Activated CD4-positive, alpha-beta T cell treated with anti-CD3 and anti-CD28 coated beads, Interleukin-2, amount 10 ng/mL, durations not matched to agents 7 days and 5 days (primary cell): ENCODE results near the gene NCS1. TPM values are rescaled to one million over a fixed set of nuclear protein-coding genes. Genes with fewer than 3 reads are reported as not detected.
A peak's percentile ranks its signal among the peaks of the same experiment; 100 is the strongest.

Experiments used
- CTCF ChIA-PET: fragments of 350-600 bp; sonication (Branson Sonifier 250); formaldehyde crosslinking; loops from one replicate; lab custom pipeline; 2021; ENCODE audit warnings: antibody characterized with exemption; lab: Charles Lee
- POLR2A ChIA-PET: fragments of 350-600 bp; sonication (Branson Sonifier 250); formaldehyde crosslinking; loops from one replicate; lab custom pipeline; 2021; ENCODE audit warnings: antibody characterized with exemption; lab: Charles Lee
- DNase-seq: peaks from one replicate; pipeline ENCODE4 v3.0.0-alpha.2; 2020
- H3K27ac Mint-ChIP-seq: one replicate; pipeline ENCODE4 v1.8.0; 2021; ENCODE audit warnings: mild to moderate bottlenecking, moderate library complexity, mixed read lengths
- H3K27me3 Mint-ChIP-seq: one replicate; pipeline ENCODE4 v1.8.0; 2021; ENCODE audit warnings: mixed read lengths
- H3K36me3 Mint-ChIP-seq: one replicate; pipeline ENCODE4 v1.8.0; 2021; ENCODE audit warnings: low read depth, mixed read lengths
- H3K4me1 Mint-ChIP-seq: one replicate; pipeline ENCODE4 v1.8.0; 2021; ENCODE audit warnings: mixed read lengths
- H3K4me3 Mint-ChIP-seq: one replicate; pipeline ENCODE4 v1.8.0; 2021; ENCODE audit warnings: mild to moderate bottlenecking, moderate library complexity, mixed read lengths
- H3K9me3 Mint-ChIP-seq: one replicate; pipeline ENCODE4 v1.8.0; 2021; ENCODE audit warnings: mixed read lengths
- total RNA-seq, 2 experiments: library from RNA; stranded (reverse); gene quantifications; one replicate each; pipeline ENCODE4 v1.2.3, GENCODE V29; 2021

NCS1 gene
- total RNA-seq, 2 experiments from 2014 or later, result 1.0 to 1.2 TPM

DNA sequence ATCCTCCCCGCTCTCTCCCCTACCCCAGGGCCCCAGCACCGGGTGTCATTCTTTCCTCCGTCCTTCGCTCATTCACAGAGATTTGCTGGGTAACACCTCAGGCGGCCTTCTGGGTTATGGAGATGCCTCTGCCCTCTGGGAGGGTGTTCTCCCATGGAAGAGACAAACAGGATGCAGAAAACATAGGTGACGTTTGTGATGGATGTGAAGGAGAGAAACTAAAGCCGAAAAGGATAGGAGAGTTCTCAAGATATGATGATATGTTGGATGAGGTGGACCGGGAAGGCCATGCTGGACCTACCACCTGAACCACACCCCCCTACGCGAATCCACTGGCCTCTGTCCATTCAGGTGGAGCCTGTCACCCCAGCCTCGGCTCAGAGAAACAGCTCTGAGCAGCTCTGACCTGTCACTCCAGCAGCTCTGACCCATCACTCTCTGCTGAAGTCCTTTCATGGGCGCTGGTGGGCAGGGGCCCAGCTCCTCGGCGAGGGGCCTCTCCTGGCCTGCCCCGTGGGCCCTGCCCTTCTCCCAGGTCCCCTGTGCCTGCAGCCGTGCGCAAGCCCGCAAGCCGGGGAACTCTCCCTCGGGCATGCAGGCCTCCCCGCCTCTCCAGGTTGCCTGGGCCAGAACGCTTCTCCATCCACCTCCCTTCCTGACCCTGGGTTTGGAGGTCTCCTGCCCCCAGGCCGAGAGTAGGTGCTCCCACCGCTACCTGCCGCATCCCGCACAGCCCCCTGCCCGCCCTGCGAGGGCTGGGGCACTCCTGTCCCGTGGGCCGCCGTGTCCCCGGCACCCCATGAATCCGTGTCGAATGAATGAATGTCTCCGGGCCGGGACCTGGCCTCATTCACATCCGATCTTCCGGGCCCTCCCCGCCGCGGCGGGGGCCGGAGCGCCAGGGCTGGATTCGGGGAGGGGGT, 717 bp upstream of the NCS1 start:
- H3K36me3 Mint-ChIP-seq, result no peaks in the 10 kb centered on the region
- H3K27ac Mint-ChIP-seq, result peak overlapping the region; percentile 66
- ChIA-PET POLR2A (no interaction called here), CTCF (no interaction called here)
- H3K4me1 Mint-ChIP-seq, result peaks cover 14% of the 10 kb centered on the region
- peaks cover 31% of the 10 kb centered on the region for H3K27me3 Mint-ChIP-seq
- peak overlapping the region; percentile 52 for H3K4me3 Mint-ChIP-seq
- DNase-seq, result no peak
- H3K9me3 Mint-ChIP-seq, result no peaks in the 10 kb centered on the region

DNA sequence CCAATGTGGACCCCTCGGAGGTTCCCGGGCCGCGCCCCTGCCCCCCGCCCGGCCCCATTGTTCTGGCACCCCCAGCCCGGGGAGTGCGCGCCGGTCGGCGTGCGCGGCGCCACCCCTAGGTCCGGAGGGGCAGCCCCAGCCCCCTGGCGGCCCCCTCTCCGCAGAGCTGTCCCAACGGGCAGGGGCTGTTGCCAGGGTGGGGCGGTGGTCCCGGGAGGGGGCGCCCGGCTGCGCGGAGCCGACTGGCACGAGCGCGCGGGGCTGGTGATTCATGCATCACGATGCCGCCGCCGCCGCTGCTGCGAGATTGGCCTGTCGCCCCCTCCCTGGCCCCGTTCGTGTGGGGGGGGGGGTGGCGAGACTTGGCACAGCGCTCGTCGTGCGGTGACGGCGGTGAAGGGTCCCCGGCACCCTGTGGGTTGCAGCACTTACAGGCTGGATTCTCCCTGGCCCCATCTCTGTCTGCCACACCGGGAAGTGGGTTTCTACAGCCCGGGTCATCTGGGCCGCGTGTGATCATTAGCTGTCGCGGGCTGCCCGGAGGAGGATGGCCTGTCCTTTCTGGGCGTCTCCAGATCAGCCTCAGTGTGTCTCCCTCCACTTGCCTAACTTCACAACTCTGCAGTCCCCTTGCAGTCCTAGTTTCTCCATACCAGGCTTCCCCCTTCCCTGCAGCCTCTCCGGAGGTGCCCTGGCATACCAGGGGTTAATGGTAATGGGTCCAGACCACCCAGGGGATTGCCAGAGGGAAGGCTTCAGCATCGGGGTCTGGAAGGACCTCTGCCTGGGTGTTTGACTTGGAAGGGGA, 858 bp downstream of the NCS1 start:
- Mint-ChIP-seq H3K9me3 (no peaks in the 10 kb centered on the region), H3K27me3 (peaks cover 31% of the 10 kb centered on the region), H3K36me3 (no peaks in the 10 kb centered on the region), H3K4me3 (peak overlapping the region; percentile 61), H3K4me1 (peaks cover 6% of the 10 kb centered on the region), H3K27ac (no peak overlapping the region)
- POLR2A ChIA-PET, result no interaction called here
- no peak for DNase-seq
- CTCF ChIA-PET, result interaction anchor here (0.7 kb wide), 2 partner anchors 16 to 69 kb away, joined by 3 to 4 read pairs; no protein-coding TSS in a partner anchor

- DNase-seq, result no peak
- H3K4me1 Mint-ChIP-seq, result peaks cover 5% of the 10 kb centered on the region
- no peak overlapping the region for H3K27ac Mint-ChIP-seq
- ChIA-PET POLR2A (no interaction called here), CTCF (interaction anchor here (0.7 to 0.9 kb wide), 2 partner anchors 11 to 17 kb away, joined by 3 to 4 read pairs; no protein-coding TSS in a partner anchor)
- H3K36me3 Mint-ChIP-seq, result no peaks in the 10 kb centered on the region
- H3K9me3 Mint-ChIP-seq, result no peaks in the 10 kb centered on the region
- no peak overlapping the region for H3K4me3 Mint-ChIP-seq
- H3K27me3 Mint-ChIP-seq, result peaks cover 31% of the 10 kb centered on the region
Observed at GRCh38 chr9:130173666-130173983, 1.4 kb downstream of the NCS1 start.

DNA sequence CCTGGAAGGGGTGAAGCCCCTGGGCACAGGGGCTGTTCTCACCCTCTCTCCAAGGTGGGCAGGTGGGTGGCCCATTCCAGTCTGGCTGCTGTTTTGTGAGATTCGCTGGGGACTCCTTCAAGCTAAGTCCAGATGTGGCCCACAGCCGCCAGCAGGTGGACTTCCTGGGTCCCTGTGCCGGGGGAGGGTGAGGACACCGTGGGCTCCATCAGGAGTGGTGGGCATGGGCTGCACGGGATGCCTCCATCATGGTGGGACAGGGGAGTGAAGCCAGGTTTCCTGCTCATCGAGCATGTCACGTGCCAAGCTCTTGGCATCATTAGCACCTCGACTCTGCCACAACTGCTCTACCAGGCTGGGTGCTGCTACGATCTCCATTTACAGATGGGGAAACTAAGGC, 1.8 kb downstream of the NCS1 start:
- peaks cover 5% of the 10 kb centered on the region for H3K4me1 Mint-ChIP-seq
- H3K27ac Mint-ChIP-seq, result no peak overlapping the region
- ChIA-PET CTCF (interaction anchor here (0.7 to 0.9 kb wide), 2 partner anchors 12 to 126 kb away, joined by 4 to 5 read pairs; no protein-coding TSS in a partner anchor), POLR2A (interaction anchor here (0.6 kb wide), 1 partner anchor 67 kb away, joined by 4 read pairs; no protein-coding TSS in a partner anchor)
- no peak for DNase-seq
- no peaks in the 10 kb centered on the region for H3K9me3 Mint-ChIP-seq
- H3K4me3 Mint-ChIP-seq, result no peak overlapping the region
- no peaks in the 10 kb centered on the region for H3K36me3 Mint-ChIP-seq
- H3K27me3 Mint-ChIP-seq, result peaks cover 31% of the 10 kb centered on the region

DNA sequence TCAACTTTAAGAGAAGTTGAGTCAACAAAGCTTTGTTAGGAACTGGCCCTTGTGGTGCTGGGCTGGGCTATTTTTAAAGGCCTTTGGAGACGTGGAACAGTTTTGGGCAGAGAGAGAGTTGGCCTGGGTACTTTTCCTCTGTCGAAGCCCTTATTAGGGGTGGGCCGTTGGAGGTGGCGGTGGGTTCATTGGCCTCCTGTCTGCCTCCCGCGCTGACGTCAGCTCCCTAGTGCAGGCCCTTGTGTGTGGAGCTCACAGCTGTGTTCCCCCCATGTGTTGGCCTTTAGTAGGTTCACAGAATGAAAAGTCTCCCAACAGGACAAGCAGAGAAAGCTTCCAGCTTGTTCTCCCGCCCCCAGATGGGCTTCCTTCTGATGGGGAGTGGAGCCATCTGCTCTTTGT, 2.7 kb downstream of the NCS1 start:
- peaks cover 5% of the 10 kb centered on the region for H3K4me1 Mint-ChIP-seq
- POLR2A ChIA-PET, result no interaction called here
- no peak overlapping the region for H3K27ac Mint-ChIP-seq
- no peak for DNase-seq
- H3K4me3 Mint-ChIP-seq, result no peak overlapping the region
- no peaks in the 10 kb centered on the region for H3K9me3 Mint-ChIP-seq
- CTCF ChIA-PET, result interaction anchor here (0.6 kb wide), 2 partner anchors 249 to 412 kb away, joined by 3 to 6 read pairs; no protein-coding TSS in a partner anchor
- peaks cover 27% of the 10 kb centered on the region for H3K27me3 Mint-ChIP-seq
- no peaks in the 10 kb centered on the region for H3K36me3 Mint-ChIP-seq

DNA sequence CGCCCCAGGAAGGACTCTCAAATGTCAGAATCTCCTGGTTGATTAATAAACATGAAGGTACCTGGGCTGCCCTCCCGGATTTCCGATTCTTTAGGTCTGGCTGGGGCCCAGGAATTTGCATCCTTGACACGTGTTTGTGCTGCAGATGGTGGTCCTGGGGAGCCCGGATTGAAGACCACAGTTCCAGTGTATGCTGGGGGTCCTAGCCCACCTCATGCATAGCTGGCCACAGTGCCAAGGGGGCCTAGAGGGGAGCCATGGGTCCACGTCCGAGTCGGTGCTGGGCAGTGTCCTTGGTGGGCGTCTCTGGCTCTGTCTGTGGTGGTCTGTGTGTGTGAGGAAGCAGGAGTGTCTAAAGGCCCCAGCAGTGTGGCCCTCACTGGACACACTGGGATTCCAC, 3.2 kb downstream of the NCS1 start:
- no peak overlapping the region for H3K27ac Mint-ChIP-seq
- ChIA-PET CTCF (interaction anchor here (0.6 kb wide), 1 partner anchor 248 kb away, joined by 3 read pairs; no protein-coding TSS in a partner anchor), POLR2A (no interaction called here)
- no peaks in the 10 kb centered on the region for H3K36me3 Mint-ChIP-seq
- H3K9me3 Mint-ChIP-seq, result no peaks in the 10 kb centered on the region
- no peak for DNase-seq
- no peak overlapping the region for H3K4me3 Mint-ChIP-seq
- peaks cover 5% of the 10 kb centered on the region for H3K4me1 Mint-ChIP-seq
- peaks cover 25% of the 10 kb centered on the region for H3K27me3 Mint-ChIP-seq

DNA sequence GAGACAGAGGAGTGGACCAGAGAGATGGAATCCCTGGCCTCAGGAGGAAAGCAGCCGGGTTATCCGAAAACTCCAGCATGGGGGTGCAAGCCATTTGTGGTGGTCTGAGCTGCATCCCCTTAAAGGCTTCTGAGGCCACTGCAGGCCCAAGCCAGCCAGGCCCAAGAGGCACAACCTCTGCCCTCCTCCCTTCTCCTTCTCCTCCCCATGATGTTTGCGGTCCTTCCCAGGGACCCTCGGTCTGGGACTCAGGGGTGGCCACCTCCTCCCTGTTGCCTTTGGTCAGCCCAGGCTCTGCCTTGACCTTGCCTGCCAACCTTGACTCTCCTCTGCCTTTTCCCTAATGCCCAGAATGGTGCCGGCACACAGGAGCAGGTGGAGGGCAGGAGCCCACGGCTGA, 4.6 kb downstream of the NCS1 start:
- Mint-ChIP-seq H3K36me3 (no peaks in the 10 kb centered on the region), H3K4me3 (no peak overlapping the region), H3K4me1 (peaks cover 2% of the 10 kb centered on the region), H3K27ac (no peak overlapping the region), H3K27me3 (peaks cover 14% of the 10 kb centered on the region), H3K9me3 (no peaks in the 10 kb centered on the region)
- DNase-seq, result no peak
- CTCF ChIA-PET, result no interaction called here
- POLR2A ChIA-PET, result interaction anchor here (0.8 kb wide), 1 partner anchor 57 kb away, joined by 3 read pairs; no protein-coding TSS in a partner anchor

DNA sequence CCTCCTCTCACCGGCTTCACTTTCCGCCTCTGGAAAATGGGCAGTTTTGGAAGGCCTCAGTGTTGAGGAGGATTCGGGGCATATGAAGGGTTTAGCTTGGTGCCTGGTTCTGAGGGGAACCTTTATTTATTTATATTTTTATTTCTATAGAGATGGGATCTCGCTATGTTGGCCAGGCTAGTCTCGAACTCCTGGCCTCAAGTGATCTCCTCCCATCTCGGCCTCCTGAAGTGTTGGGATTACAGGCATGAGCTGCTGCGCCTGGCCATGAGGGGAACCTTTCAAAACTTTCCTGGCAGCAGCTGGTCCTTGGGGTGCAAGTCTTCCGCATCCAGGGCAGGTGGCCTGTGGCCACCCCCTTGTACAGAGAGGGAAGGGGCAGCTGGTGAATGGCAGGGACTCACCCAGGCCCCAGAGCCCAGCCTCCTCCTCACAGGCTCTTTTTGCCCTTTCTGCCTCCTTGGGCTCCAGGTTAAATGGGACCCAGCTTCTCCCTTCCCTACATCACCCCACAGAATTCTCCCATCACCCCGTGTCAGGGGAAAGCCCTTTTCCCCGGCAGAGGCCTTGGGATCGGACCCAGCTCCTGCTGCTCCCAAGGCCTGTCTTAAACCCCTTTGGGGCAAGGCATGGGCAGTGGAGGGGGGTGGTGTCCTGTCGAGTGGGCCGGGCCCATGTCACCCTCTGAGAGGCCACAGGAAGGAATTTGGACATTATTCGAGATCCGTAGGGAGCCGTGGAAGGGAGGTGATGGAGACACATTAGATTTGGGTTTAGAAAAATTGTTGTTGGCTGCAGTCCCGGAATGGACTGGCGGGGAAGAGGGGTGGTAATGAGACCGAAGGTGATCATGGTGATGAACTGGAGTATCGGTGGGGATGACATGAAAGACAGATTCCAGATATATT, 5.9 kb downstream of the NCS1 start:
- ChIA-PET POLR2A (no interaction called here), CTCF (no interaction called here)
- Mint-ChIP-seq H3K36me3 (no peaks in the 10 kb centered on the region), H3K27ac (no peak overlapping the region), H3K27me3 (peaks cover 11% of the 10 kb centered on the region), H3K4me3 (no peak overlapping the region), H3K4me1 (peaks cover 2% of the 10 kb centered on the region), H3K9me3 (no peaks in the 10 kb centered on the region)
- no peak for DNase-seq

DNA sequence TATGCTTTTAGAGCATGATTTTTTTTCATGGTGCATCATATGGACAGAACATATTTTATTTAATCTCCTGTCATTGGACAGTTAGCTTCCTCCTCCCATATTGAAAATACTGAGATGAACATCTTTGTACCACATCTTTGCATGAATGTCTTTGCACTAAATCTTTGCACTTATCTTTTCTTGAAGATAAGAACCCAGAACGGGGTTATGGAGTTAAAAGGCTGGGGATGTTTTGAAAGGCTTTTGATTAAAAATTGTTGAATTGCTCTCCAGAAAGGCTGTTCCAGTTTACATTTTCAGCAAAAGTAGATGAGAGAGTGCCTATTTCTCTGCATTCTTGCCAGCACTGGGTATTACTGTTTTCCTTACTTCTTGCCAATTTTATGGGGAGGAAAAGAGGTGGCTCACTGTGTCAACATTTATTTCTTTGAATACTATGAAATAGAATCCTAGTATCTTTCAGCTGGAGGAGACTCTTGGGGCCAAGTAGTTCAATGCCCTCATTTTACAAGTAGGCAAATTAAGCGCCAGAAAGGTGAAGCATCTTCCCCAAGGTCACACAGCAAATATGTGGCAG, 7.2 kb downstream of the NCS1 start:
- no peak overlapping the region for H3K4me3 Mint-ChIP-seq
- peaks cover under 1% of the 10 kb centered on the region for H3K27me3 Mint-ChIP-seq
- H3K36me3 Mint-ChIP-seq, result no peaks in the 10 kb centered on the region
- H3K4me1 Mint-ChIP-seq, result no peaks in the 10 kb centered on the region
- no peak overlapping the region for H3K27ac Mint-ChIP-seq
- POLR2A ChIA-PET, result no interaction called here
- no peaks in the 10 kb centered on the region for H3K9me3 Mint-ChIP-seq
- DNase-seq, result no peak
- CTCF ChIA-PET, result no interaction called here

- POLR2A ChIA-PET, result no interaction called here
- Mint-ChIP-seq H3K4me3 (no peak overlapping the region), H3K4me1 (no peaks in the 10 kb centered on the region), H3K9me3 (no peaks in the 10 kb centered on the region), H3K27me3 (no peaks in the 10 kb centered on the region), H3K27ac (no peak overlapping the region), H3K36me3 (no peaks in the 10 kb centered on the region)
- no peak for DNase-seq
- CTCF ChIA-PET, result no interaction called here
Observed at GRCh38 chr9:130180516-130180915, 8.3 kb downstream of the NCS1 start.

DNA sequence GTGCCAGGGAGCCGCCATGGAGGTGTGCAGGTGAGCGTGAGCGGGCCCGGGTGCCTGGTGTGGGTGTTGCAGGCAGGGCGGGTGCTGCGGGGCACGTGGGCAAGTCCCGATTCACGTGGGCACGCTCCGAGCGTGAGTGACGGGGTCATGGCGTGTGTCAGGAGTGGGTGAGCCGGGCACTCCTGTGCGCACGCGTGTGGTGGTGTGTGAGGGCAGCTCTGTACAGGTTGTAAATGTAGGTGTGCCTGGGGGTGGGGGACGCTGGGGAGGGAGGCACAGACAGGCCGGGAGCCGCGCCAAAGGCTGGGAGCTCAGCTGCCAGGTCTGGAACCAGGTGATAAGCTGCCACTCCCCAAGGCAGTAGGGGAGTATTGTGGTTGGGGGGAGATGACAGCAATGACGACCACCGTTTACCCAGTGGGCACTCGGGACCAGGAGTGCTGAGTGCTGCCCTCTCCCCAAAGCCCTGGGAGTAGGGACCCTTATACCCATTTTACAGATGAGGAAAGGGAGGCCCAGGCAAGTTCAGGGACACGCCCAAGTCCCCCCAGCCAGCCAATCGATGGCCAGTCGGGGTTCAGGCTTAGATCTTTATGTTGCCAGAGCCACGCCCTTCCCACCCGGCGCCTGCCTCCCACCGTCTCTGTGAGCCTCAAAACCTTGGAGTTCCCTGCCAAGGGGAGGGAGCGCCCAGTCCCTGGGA, 9.6 kb downstream of the NCS1 start:
- no peak overlapping the region for H3K27ac Mint-ChIP-seq
- no peak overlapping the region for H3K4me3 Mint-ChIP-seq
- no peaks in the 10 kb centered on the region for H3K9me3 Mint-ChIP-seq
- H3K36me3 Mint-ChIP-seq, result no peaks in the 10 kb centered on the region
- no peak for DNase-seq
- H3K4me1 Mint-ChIP-seq, result no peaks in the 10 kb centered on the region
- ChIA-PET CTCF (interaction anchor here (1.0 kb wide), 1 partner anchor 8 kb away, joined by 3 read pairs; no protein-coding TSS in a partner anchor), POLR2A (no interaction called here)
- no peaks in the 10 kb centered on the region for H3K27me3 Mint-ChIP-seq
